Fibroblast of lung (primary cell): ENCODE measurements around the gene SCD5. TPM values are rescaled to one million over a fixed set of nuclear protein-coding genes. Genes with fewer than 3 reads are reported as not detected.

ENCODE experiments used
- DNase-seq, 2 donors: peaks; one replicate each; pipeline versions ENCODE4 v3.0.0 to v3.0.0-alpha.2; 2010; ENCODE audit warnings: low read depth in 2 of 2
- H2AFZ ChIP-seq: 2 replicates; pipeline ENCODE4 v1.5.1; 2012; ENCODE audit warnings: low read length, control low read depth, inconsistent platforms
- H3K27ac ChIP-seq: 2 replicates; pipeline ENCODE4 v1.5.1; 2011; ENCODE audit warnings: low read length, control low read depth; ENCODE audit not compliant: insufficient read depth
- H3K27me3 ChIP-seq: 2 replicates; pipeline ENCODE4 v1.5.1; 2011; ENCODE audit warnings: mild to moderate bottlenecking, low read length; ENCODE audit not compliant: control insufficient read depth, insufficient read depth
- H3K36me3 ChIP-seq: 2 replicates; pipeline ENCODE4 v1.5.1; 2011; ENCODE audit warnings: low read length; ENCODE audit not compliant: control insufficient read depth, insufficient read depth
- H3K4me1 ChIP-seq: 2 replicates; pipeline ENCODE4 v1.5.1; 2011; ENCODE audit warnings: low read length; ENCODE audit not compliant: control insufficient read depth, insufficient read depth; ENCODE audit errors: extremely low read depth
- H3K4me2 ChIP-seq: 2 replicates; pipeline ENCODE4 v1.5.1; 2011; ENCODE audit warnings: low read length, control low read depth; ENCODE audit not compliant: insufficient read depth; ENCODE audit errors: extremely low read depth
- H3K4me3 ChIP-seq, 4 experiments: fragments of 200-600 bp in 1 of 4; sonication (generic) in 1 of 4; replicated peaks in 1 of 4; 2 replicates each; pipeline ENCODE4 v1.5.1; 2011 to 2016; ENCODE audit warnings: low read length in 4 of 4, low read depth in 3 of 4, mild to moderate bottlenecking in 3 of 4, control low read depth in 2 of 4, inconsistent platforms in 1 of 4, mixed read lengths in 1 of 4; ENCODE audit not compliant: insufficient read depth in 1 of 4; ENCODE audit errors: control extremely low read depth in 1 of 4
- H3K79me2 ChIP-seq: 2 replicates; pipeline ENCODE4 v1.5.1; 2012; ENCODE audit warnings: mild to moderate bottlenecking, low read length, inconsistent platforms; ENCODE audit not compliant: control insufficient read depth, insufficient read depth
- H3K9ac ChIP-seq: 2 replicates; pipeline ENCODE4 v1.5.1; 2011; ENCODE audit warnings: mild to moderate bottlenecking, low read length, control low read depth; ENCODE audit not compliant: insufficient read depth
- H3K9me3 ChIP-seq: 2 replicates; pipeline ENCODE4 v1.5.1; 2012; ENCODE audit warnings: low read depth, low read length; ENCODE audit not compliant: control insufficient read depth, insufficient read depth
- H4K20me1 ChIP-seq: 2 replicates; pipeline ENCODE4 v1.5.1; 2011; ENCODE audit warnings: low read length; ENCODE audit not compliant: control insufficient read depth, insufficient read depth; ENCODE audit errors: extremely low read depth
- EZH2 ChIP-seq: IDR thresholded peaks from 2 replicates; pipeline ENCODE4 v1.5.1; 2012; ENCODE audit warnings: low read length, control low read depth, mild to moderate bottlenecking; ENCODE audit errors: missing control alignments
- polyA plus RNA-seq, 2 donors: library from polyadenylated mRNA; depleted of rRNA in 1 of 2; stranded (reverse) in 1 of 2; unstranded in 1 of 2; fragments of >200 nt; gene quantifications; 2 replicates each; pipeline ENCODE4 v1.2.1, GENCODE V29; 2011 to 2012; ENCODE audit warnings: missing spikeins in 1 of 2
- total RNA-seq: library from RNA; depleted of rRNA; stranded (reverse); fragments of >200 nt; gene quantifications from 2 replicates; pipeline ENCODE4 v1.2.1, GENCODE V29; 2014
- TF ChIP-seq, protein P1 (sequence below), 2 donors: IDR thresholded peaks in 1 of 2; conservative IDR thresholded peaks in 1 of 2; 1 replicate in 1 of 2; 2 replicates in 1 of 2; pipeline ENCODE4 v1.5.1; 2011 to 2012; ENCODE audit warnings: low read length in 2 of 2, control low read depth in 1 of 2, inconsistent platforms in 1 of 2, low read depth in 1 of 2, mild to moderate bottlenecking in 1 of 2

The SCD5 gene
- total and polyA plus RNA-seq, 2 donors (not counting 1 experiment from before 2014, with no cell fraction given) = 4.9 to 11.4 TPM

DNA sequence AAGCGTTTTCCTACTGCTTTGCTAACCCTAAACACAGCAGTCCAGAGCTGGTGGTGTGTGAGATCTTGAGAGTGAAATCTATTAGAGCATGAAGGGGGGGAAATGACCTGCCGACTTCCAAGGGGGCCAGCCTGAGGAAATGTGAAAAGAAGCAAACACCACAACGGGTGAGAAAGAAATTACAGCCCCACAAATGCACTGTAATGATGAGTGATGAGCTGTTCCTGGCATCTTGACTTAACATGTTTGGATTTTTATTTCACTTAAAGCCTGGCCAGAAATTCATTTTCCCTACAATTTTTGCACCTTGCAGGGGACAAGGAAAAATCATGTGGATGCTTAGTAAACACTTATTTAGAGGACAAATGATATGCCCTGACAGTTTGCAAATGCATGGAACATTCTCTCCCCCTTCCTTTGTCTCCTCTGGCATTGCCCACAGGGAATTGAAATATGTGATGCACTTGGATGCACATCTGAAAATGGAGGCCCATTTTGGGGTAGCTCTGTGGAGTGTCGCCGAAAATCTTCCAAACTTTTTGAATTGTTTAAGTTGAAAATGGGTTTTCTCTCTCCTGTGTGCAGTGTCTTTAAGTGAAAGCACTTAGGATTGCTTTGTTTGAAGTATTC lies 152.5 kb downstream of the SCD5 start:
- H3K9ac ChIP-seq = no peak overlapping the region
- no peaks in the 10 kb centered on the region for H3K79me2 ChIP-seq
- H2AFZ ChIP-seq = no peak overlapping the region
- no peak overlapping the region for H3K27ac ChIP-seq
- DNase-seq = no peak
- no peaks in the 10 kb centered on the region for H3K4me1 ChIP-seq
- H3K27me3 ChIP-seq = no peaks in the 10 kb centered on the region
- no peak overlapping the region for H3K4me3 ChIP-seq
- no peaks in the 10 kb centered on the region for H3K9me3 ChIP-seq
- TF ChIP-seq, protein P1, sequence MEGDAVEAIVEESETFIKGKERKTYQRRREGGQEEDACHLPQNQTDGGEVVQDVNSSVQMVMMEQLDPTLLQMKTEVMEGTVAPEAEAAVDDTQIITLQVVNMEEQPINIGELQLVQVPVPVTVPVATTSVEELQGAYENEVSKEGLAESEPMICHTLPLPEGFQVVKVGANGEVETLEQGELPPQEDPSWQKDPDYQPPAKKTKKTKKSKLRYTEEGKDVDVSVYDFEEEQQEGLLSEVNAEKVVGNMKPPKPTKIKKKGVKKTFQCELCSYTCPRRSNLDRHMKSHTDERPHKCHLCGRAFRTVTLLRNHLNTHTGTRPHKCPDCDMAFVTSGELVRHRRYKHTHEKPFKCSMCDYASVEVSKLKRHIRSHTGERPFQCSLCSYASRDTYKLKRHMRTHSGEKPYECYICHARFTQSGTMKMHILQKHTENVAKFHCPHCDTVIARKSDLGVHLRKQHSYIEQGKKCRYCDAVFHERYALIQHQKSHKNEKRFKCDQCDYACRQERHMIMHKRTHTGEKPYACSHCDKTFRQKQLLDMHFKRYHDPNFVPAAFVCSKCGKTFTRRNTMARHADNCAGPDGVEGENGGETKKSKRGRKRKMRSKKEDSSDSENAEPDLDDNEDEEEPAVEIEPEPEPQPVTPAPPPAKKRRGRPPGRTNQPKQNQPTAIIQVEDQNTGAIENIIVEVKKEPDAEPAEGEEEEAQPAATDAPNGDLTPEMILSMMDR (conservative IDR thresholded peaks at IDR 0.05 in 1 of 2, IDR thresholded peaks at IDR 0.05 in 1 of 2; ENCODE audit: low read depth in 1 of 2, low read length in 2 of 2) = no peak
- no peak for TF ChIP-seq EZH2
- H4K20me1 ChIP-seq = no peaks in the 10 kb centered on the region
- H3K36me3 ChIP-seq = no peaks in the 10 kb centered on the region
- H3K4me2 ChIP-seq = no peak overlapping the region

DNA sequence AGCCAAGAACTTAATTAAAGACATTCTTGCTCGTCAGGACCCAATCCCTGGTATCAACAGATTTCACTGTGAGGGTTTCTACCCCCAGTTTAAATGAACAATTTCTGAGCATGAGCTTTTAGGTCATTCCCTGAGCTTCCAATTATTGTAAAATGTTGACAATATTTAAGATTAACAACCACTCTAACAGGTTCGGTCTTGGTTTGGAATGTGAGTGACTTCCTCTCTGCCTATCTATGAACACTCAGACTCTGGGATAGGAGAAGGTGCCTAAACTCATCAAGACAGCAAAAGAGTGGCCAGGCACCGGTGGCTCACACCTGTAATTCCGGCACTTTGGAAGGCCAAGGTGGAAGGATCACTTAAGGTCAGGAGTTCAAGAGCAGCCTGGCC lies 153.9 kb downstream of the SCD5 start:
- Histone ChIP-seq H3K9me3 (no peaks in the 10 kb centered on the region), H3K36me3 (no peaks in the 10 kb centered on the region), H2AFZ (no peak overlapping the region), H3K9ac (no peak overlapping the region), H3K27me3 (no peaks in the 10 kb centered on the region), H3K4me2 (no peak overlapping the region), H3K4me1 (no peaks in the 10 kb centered on the region), H4K20me1 (no peaks in the 10 kb centered on the region), H3K79me2 (no peaks in the 10 kb centered on the region), H3K4me3 (no peak overlapping the region), H3K27ac (no peak overlapping the region)
- DNase-seq = no peak
- TF ChIP-seq, protein P1 (conservative IDR thresholded peaks at IDR 0.05 in 1 of 2, IDR thresholded peaks at IDR 0.05 in 1 of 2; ENCODE audit: low read depth in 1 of 2, low read length in 2 of 2) = no peak
- no peak for TF ChIP-seq EZH2

DNA sequence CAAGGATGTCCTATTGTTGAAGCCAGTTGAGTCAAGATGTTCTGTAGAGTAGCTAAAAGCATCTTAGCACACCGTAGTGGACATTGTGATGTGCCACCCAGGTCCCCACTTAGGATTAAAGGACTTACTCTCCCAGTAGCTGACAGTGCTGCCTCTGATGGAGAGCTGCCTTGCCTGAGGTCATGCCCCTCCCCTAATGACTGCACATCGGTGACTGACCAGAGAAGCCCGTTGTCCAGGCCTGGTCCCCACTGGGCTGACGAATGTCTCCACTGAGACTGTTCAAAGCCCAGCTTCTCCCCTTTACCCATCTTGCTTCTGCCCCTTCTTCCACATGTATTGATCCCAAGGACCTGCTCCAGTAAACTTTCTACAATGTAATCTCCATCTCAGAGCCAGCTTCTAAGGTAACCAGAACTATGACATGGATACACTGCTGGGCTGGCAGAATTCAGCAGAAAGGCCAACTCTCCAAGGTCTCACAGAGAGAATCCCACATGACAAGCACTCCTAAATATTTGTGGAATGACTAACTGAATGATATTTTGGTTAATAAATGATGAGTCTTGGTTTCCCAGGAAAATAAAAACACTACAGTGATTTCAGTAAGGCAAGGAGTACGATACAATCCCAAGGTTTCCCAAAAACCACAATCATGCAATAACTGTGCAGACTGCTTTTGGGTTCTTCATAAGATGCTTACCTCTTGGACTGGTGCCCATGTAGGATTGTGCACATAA lies 154.4 kb downstream of the SCD5 start:
- Histone ChIP-seq H3K4me3 (no peak overlapping the region), H3K27me3 (no peaks in the 10 kb centered on the region), H3K27ac (no peak overlapping the region), H3K36me3 (no peaks in the 10 kb centered on the region), H3K79me2 (no peaks in the 10 kb centered on the region), H3K9ac (no peak overlapping the region), H3K4me2 (no peak overlapping the region), H4K20me1 (no peaks in the 10 kb centered on the region), H3K9me3 (no peaks in the 10 kb centered on the region), H3K4me1 (no peaks in the 10 kb centered on the region), H2AFZ (no peak overlapping the region)
- TF ChIP-seq EZH2 = no peak
- TF ChIP-seq, protein P1 (conservative IDR thresholded peaks at IDR 0.05 in 1 of 2, IDR thresholded peaks at IDR 0.05 in 1 of 2; ENCODE audit: low read depth in 1 of 2, low read length in 2 of 2) = no peak
- peak in 1 of 2 donors; percentile 74 for DNase-seq
